Ovary (tissue), 3 donors: Measurements from ENCODE around the gene NLRP14.

Experiments used
- CTCF ChIP-seq, 3 donors: fragments of 450-650 bp in 2 of 3; fragments of 200-600 bp in 1 of 3; IDR thresholded peaks; one replicate each; pipeline versions ENCODE4 v1.5.1 to v1.8.0; 2016 to 2022; ENCODE audit warnings: antibody characterized with exemption in 3 of 3, mild to moderate bottlenecking in 1 of 3
- EP300 ChIP-seq: sonication (generic); formaldehyde crosslinking; IDR thresholded peaks from one replicate; pipeline ENCODE4 v1.6.1; 2017; ENCODE audit warnings: antibody characterized with exemption
- POLR2A ChIP-seq: fragments of 450-650 bp; IDR thresholded peaks from one replicate; pipeline ENCODE4 v1.6.1; 2017; ENCODE audit warnings: antibody characterized with exemption, mild to moderate bottlenecking, moderate library complexity
- donor health status: DM: no; HTN: no; CAD: no.

- TF ChIP-seq CTCF (IDR thresholded peaks at IDR 0.05) (no peak), EP300 (no peak), POLR2A (no peak)
Observed at GRCh38 chr11:7028141-7028540, 7.9 kb downstream of the NLRP14 start.
